ENCODE data around the gene SWSAP1. TPM values are rescaled to one million over a fixed set of nuclear protein-coding genes. Genes with fewer than 3 reads are reported as not detected.

SWSAP1 gene
- total and polyA plus RNA-seq, 2 of the 8 experiments (the other 6 are each of a cell fraction or from before 2014, with no cell fraction given) = 3.1 to 5.2 TPM

DNA sequence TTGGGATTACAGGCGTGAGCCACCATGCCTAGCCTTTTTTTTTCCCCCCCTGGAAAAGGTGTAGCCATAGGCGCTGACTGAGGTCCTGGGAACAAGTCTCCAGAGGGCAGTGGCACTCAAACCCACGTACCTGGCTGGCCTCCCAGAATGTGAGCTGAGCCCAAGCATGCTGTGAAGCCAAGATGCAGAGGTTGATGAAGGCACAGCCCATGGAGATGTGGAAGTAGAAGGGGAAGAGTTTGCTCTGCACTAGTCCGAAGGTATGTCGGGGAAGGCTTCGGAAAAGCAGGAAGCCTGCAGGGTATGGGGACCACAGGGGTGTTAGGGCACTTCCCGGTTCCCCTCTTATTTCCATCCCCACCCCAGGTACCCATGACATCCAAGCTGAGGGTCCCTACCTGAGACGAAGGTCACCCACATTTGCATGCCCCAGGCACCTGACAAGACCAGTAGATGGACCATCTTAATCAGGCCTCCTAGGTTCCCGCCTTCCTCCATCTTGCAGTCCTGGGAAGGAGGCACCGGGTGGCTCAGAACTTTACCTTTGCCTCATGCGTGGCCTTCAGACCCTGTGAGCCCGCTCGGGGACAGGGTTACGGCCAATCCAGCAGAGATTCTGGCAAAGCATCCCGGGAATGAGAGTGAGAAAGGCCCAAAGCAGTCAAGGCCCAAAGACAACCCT lies 29.2 kb upstream of the SWSAP1 start:
- no peak overlapping the region for H3K9ac ChIP-seq (replicated peaks in 1 of 4; ENCODE audit: extremely low read depth in 1 of 4, low read depth in 3 of 4, low read length in 3 of 4)
- CTCF ChIA-PET (ENCODE audit: partially characterized antibody) = interaction anchor here (0.8 to 1.9 kb wide), 5 partner anchors 13 to 209 kb away, joined by 3 to 6 read pairs (median 3); partner anchors contain the start of gene TSPAN16
- peak overlapping the region; percentile 69 to 99 for H3K4me2 ChIP-seq (ENCODE audit: insufficient read depth in 1 of 2, low read depth in 2 of 2, low read length in 2 of 2)

More for the DNA sequence above, 29.2 kb upstream of the SWSAP1 start:
- Histone ChIP-seq H3K14ac (ENCODE audit: insufficient read length) (no peak overlapping the region), H2AFZ (ENCODE audit: low read length) (no peak overlapping the region), H3K4me1 (replicated peaks in 1 of 4; ENCODE audit: control insufficient read depth in 3 of 4, insufficient read depth in 4 of 4, low read length in 3 of 4) (peaks cover 0 to 10% (median 6%) of the 10 kb centered on the region in 4 experiments; a peak in 5 of 7 replicates), H4K91ac (replicated peaks; ENCODE audit: insufficient read length, low read length) (no peak overlapping the region), H2AK5ac (ENCODE audit: low read depth, low read length) (no peak overlapping the region), H4K5ac (ENCODE audit: insufficient read length, low read depth, low read length) (no peak overlapping the region), H4K20me1 (replicated peaks in 1 of 2; ENCODE audit: control insufficient read depth in 1 of 2, insufficient read depth in 2 of 2, low read length in 2 of 2) (no peaks in the 10 kb centered on the region), H3K79me1 (ENCODE audit: low read depth, low read length) (peaks cover 5% of the 10 kb centered on the region; the same call in 1 of the 2 replicates), H3K27me3 (replicated peaks in 1 of 4; ENCODE audit: control insufficient read depth in 3 of 4, extremely low read depth in 1 of 4, insufficient read depth in 3 of 4, low read length in 3 of 4) (no peaks in the 10 kb centered on the region), H3K18ac (ENCODE audit: extremely low read depth, low read length) (no peak overlapping the region), H3K9me3 (ENCODE audit: insufficient read depth in 2 of 2, low read depth in 1 of 2, low read length in 1 of 2) (peaks cover 0 to 6% of the 10 kb centered on the region in 2 experiments; a peak in 1 of 4 replicates), H2BK5ac (ENCODE audit: low read depth, low read length) (no peak overlapping the region), H3K36me3 (ENCODE audit: control insufficient read depth in 2 of 4, insufficient read depth in 4 of 4, low read length in 3 of 4) (no peaks in the 10 kb centered on the region), H3K4me3 (ENCODE audit: extremely low read depth in 1 of 4, insufficient read depth in 2 of 4, low read depth in 3 of 4, low read length in 4 of 4) (peak overlapping the region; percentile 63 to 94 (median 84)), H3K56ac (replicated peaks; ENCODE audit: insufficient read length, low read depth, low read length) (no peak overlapping the region), H2BK20ac (ENCODE audit: low read length) (no peak overlapping the region), H3K4ac (replicated peaks; ENCODE audit: insufficient read length, low read depth, low read length) (no peak overlapping the region), H2BK12ac (ENCODE audit: low read depth, low read length) (no peak overlapping the region), H4K8ac (ENCODE audit: extremely low read depth, insufficient read depth, low read length) (no peak overlapping the region), H3K79me2 (ENCODE audit: control insufficient read depth in 1 of 2, insufficient read depth in 2 of 2, low read length in 2 of 2) (peaks cover 0 to 3% of the 10 kb centered on the region in 2 experiments; a peak in 1 of 4 replicates), H3K27ac (ENCODE audit: low read depth, low read length) (no peak overlapping the region), H2BK15ac (ENCODE audit: low read length) (no peak overlapping the region), H3K23me2 (ENCODE audit: low read depth, low read length) (peaks cover 12% of the 10 kb centered on the region), H2BK120ac (replicated peaks; ENCODE audit: low read depth, low read length) (no peak overlapping the region), H3K23ac (ENCODE audit: insufficient read length) (no peak overlapping the region)
- DNase-seq (ENCODE audit: low read depth in 1 of 2, low spot score in 2 of 2) (no peak), FAIRE-seq (no peak)
- 59% methylated on average over 13 of the region's 15 CpGs; no CpG with 5 or more reads in 1 of the 2 experiments for WGBS, 2 experiments (ENCODE audit: extremely low coverage in 1 of 2, insufficient coverage in 1 of 2, insufficient read length in 1 of 2, insufficient replicate concordance in 2 of 2, low coverage in 1 of 2, low lambda C conversion rate in 2 of 2, missing lambda C conversion rate in 1 of 2)
- POLR2A ChIA-PET (ENCODE audit: partially characterized antibody) = interaction anchor here (1.2 to 1.3 kb wide), 2 partner anchors 20 to 36 kb away, joined by 3 read pairs; no protein-coding TSS in a partner anchor
- TF ChIP-seq CHD1 (IDR thresholded peaks at IDR 0.05; ENCODE audit: low read depth, low read length) (no peak), EP300 (IDR thresholded peaks at IDR 0.05; ENCODE audit: borderline replicate concordance in 1 of 2, low read depth in 2 of 2, low read length in 2 of 2) (no peak), CBX5 (IDR thresholded peaks at IDR 0.05; ENCODE audit: low read depth, low read length) (no peak), TCF12 (IDR thresholded peaks at IDR 0.05; ENCODE audit: low read depth, low read length) (no peak), ZNF274 (IDR thresholded peaks at IDR 0.05; ENCODE audit: borderline replicate concordance, extremely low read depth, low read length) (no peak), HDAC2 (IDR thresholded peaks at IDR 0.05; ENCODE audit: borderline replicate concordance in 1 of 2, low read depth in 2 of 2, low read length in 2 of 2) (no peak)
